Lung (tissue), 12 donors: ENCODE data around the gene ETS2. TPM values are rescaled to one million over a fixed set of nuclear protein-coding genes. Genes with fewer than 3 reads are reported as not detected.

Experiments
- ATAC-seq: fragments of 200-7000 bp; cut with Tn5 transposase; one replicate; pipeline ENCODE4 v1.9.1; 2020; ENCODE audit warnings: moderate number of reproducible peaks; ENCODE audit not compliant: insufficient read depth, low FRiP score
- DNase-seq, 3 donors: peaks; one replicate each; pipeline ENCODE4 v3.0.0-alpha.2; 2013 to 2017
- H3K27ac ChIP-seq, 2 donors: one replicate each; pipeline ENCODE4 v1.5.1; 2013; ENCODE audit warnings: mild to moderate bottlenecking in 2 of 2, moderate library complexity in 2 of 2, control low read depth in 1 of 2, inconsistent platforms in 1 of 2, low read depth in 1 of 2, low read length in 1 of 2
- H3K27me3 ChIP-seq, 3 donors: one replicate each; pipeline ENCODE4 v1.5.1; 2013; ENCODE audit warnings: low read length in 2 of 3; ENCODE audit not compliant: control insufficient read depth in 3 of 3, insufficient read depth in 3 of 3
- H3K36me3 ChIP-seq, 4 donors: one replicate each; pipeline ENCODE4 v1.5.1; 2013; ENCODE audit warnings: low read length in 4 of 4, mild to moderate bottlenecking in 1 of 4, moderate library complexity in 1 of 4; ENCODE audit not compliant: control insufficient read depth in 4 of 4, insufficient read depth in 4 of 4
- H3K4me1 ChIP-seq, 5 donors: one replicate each; pipeline ENCODE4 v1.5.1; 2013; ENCODE audit warnings: low read length in 5 of 5, mild to moderate bottlenecking in 2 of 5, moderate library complexity in 1 of 5; ENCODE audit not compliant: control insufficient read depth in 5 of 5, insufficient read depth in 5 of 5
- H3K4me3 ChIP-seq: one replicate; pipeline ENCODE4 v1.5.1; 2013; ENCODE audit warnings: mild to moderate bottlenecking, control low read depth, moderate library complexity
- H3K9ac ChIP-seq, 2 donors: one replicate each; pipeline ENCODE4 v1.5.1; 2013; ENCODE audit warnings: low read length in 2 of 2, control low read depth in 1 of 2; ENCODE audit not compliant: insufficient read depth in 1 of 2
- H3K9me3 ChIP-seq, 4 donors: one replicate each; pipeline ENCODE4 v1.5.1; 2013; ENCODE audit warnings: low read length in 3 of 4, mild to moderate bottlenecking in 1 of 4, moderate library complexity in 1 of 4; ENCODE audit not compliant: control insufficient read depth in 4 of 4, insufficient read depth in 3 of 4
- WGBS, 2 donors: extraction: QIAGEN DNeasy Blood & Tissue Kit; methylation state at CpG; one replicate each; pipeline ENCODE4 v1.1.7; 2013; 5-methylcytosine and 5-hydroxymethylcytosine counted together
- polyA plus RNA-seq, 2 donors: library from polyadenylated mRNA; stranded (reverse); fragments of 200-250 nt; gene quantifications; one replicate each; pipeline ENCODE4 v1.2.1, GENCODE V29; 2013
- total RNA-seq, 2 donors: library from RNA; depleted of rRNA in 1 of 2; stranded (reverse); fragments of >200 nt in 1 of 2; gene quantifications; one replicate each; pipeline ENCODE4 v1.2.1, GENCODE V29; 2014 to 2021
- TF ChIP-seq, protein P1 (sequence below): IDR thresholded peaks from 2 replicates; pipeline ENCODE4 v1.5.1; 2012; ENCODE audit warnings: mild to moderate bottlenecking; ENCODE audit errors: control extremely low read depth, extremely low read depth
- donor health status: control.
- donor health status: control.
- donor health status: Bipolar disorder and iron deficiency.
- donor health status: healthy.
- donor health status: DM: yes; HTN: yes; CAD: no.

ETS2 gene
- total and polyA plus RNA-seq, 4 donors: 64.7 to 186 (median 158) TPM

- 64 to 76% methylated on average over 8 of the region's 8 CpGs for WGBS, 2 donors
Observed at GRCh38 chr21:38810034-38810825, 4.5 kb downstream of the ETS2 start.

GRCh38 chr21:38810826-38811164 is 5.1 kb downstream of the ETS2 start:
- no peak overlapping the region for H3K4me3 ChIP-seq
- H3K9me3 ChIP-seq: no peaks in the 10 kb centered on the region
- TF ChIP-seq, protein P1, sequence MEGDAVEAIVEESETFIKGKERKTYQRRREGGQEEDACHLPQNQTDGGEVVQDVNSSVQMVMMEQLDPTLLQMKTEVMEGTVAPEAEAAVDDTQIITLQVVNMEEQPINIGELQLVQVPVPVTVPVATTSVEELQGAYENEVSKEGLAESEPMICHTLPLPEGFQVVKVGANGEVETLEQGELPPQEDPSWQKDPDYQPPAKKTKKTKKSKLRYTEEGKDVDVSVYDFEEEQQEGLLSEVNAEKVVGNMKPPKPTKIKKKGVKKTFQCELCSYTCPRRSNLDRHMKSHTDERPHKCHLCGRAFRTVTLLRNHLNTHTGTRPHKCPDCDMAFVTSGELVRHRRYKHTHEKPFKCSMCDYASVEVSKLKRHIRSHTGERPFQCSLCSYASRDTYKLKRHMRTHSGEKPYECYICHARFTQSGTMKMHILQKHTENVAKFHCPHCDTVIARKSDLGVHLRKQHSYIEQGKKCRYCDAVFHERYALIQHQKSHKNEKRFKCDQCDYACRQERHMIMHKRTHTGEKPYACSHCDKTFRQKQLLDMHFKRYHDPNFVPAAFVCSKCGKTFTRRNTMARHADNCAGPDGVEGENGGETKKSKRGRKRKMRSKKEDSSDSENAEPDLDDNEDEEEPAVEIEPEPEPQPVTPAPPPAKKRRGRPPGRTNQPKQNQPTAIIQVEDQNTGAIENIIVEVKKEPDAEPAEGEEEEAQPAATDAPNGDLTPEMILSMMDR: no peak
- WGBS, 2 donors: 18 to 23% methylated on average over 5 of the region's 5 CpGs
- DNase-seq (no peak), ATAC-seq (no peak)
- no peaks in the 10 kb centered on the region for H3K27me3 ChIP-seq
- peak overlapping the region in 1 of 2 donors; percentile 49 for H3K27ac ChIP-seq
- peaks cover 11 to 47% (median 25%) of the 10 kb centered on the region in 5 donors for H3K4me1 ChIP-seq
- peak overlapping the region in 1 of 2 donors; percentile 62 for H3K9ac ChIP-seq
- H3K36me3 ChIP-seq: peaks cover 22 to 64% (median 42%) of the 10 kb centered on the region in 4 donors

More at GRCh38 chr21:38810034-38810825, 4.5 kb downstream of the ETS2 start:
- H3K36me3 ChIP-seq: peaks cover 21 to 61% (median 41%) of the 10 kb centered on the region in 4 donors
- H3K9me3 ChIP-seq: no peaks in the 10 kb centered on the region
- ATAC-seq: no peak
- H3K27me3 ChIP-seq: no peaks in the 10 kb centered on the region
- no peak overlapping the region for H3K4me3 ChIP-seq
- peak overlapping the region; percentile 49 to 67 for H3K27ac ChIP-seq
- TF ChIP-seq, protein P1: no peak
- peaks cover 11 to 50% (median 25%) of the 10 kb centered on the region in 5 donors for H3K4me1 ChIP-seq
- H3K9ac ChIP-seq: peak overlapping the region in 1 of 2 donors; percentile 62
- DNase-seq: no peak

DNA sequence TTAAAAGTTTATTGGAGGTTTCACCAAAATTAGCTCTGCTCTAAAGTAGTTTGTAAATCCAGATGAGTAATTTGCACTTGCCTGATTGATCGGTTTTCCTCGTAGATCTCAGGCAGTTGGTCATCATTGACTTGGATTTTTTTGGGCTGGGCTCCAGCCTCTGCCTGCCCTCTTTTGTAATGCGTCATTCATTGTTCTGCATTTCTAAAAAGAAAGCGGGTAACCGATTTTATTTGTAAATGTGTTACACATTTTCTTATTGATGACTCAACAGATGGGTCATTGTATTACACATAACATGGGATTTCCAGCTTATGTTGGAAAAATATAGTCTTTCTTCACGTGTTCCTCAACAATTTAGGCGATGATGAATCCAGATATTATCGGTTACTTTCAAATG is 5.5 kb downstream of the ETS2 start:
- Histone ChIP-seq H3K9me3 (no peaks in the 10 kb centered on the region), H3K4me1 (peaks cover 11 to 47% (median 25%) of the 10 kb centered on the region in 5 donors), H3K27ac (no peak overlapping the region), H3K9ac (no peak overlapping the region), H3K27me3 (no peaks in the 10 kb centered on the region), H3K4me3 (no peak overlapping the region), H3K36me3 (peaks cover 23 to 66% (median 44%) of the 10 kb centered on the region in 4 donors)
- TF ChIP-seq, protein P1: no peak
- 22 to 35% methylated on average over 8 of the region's 8 CpGs for WGBS, 2 donors
- DNase-seq (no peak), ATAC-seq (no peak)
